NCI-H446 (cell line): Measurements from ENCODE around the gene LDB2.
"Not testable (repeated sequence)": the region's sequence is repeated elsewhere in the genome, so short reads cannot be mapped to it uniquely, and the experiment has no call there.

Experiments used
- DNase-seq, 2 experiments: peaks; one replicate each; lab custom pipeline; 2025; lab: John Stamatoyannopoulos, UW

Gene LDB2

GRCh38 chr4:16646459-16646858 lies 252.0 kb downstream of the LDB2 start:
- DNase-seq = no peak

DNA sequence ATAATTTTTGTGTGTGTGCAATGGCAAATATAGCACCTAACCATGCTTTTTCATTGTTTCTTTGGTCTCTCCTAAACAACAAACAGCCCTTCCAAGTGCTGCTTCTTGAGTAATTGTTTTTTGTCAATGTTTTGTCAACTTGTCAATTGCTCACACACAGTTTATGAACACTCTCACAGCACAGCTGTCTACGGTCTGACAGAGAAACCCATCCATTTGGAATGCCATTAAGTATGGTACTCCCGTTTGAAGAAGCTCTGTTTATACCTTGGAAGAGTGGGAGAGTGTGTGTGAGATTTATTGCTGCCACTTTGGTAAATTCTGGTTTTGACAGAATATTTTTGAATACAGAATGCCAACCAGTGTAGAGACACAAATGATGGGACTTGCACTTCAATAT lies 254.6 kb downstream of the LDB2 start:
- no peak for DNase-seq

DNA sequence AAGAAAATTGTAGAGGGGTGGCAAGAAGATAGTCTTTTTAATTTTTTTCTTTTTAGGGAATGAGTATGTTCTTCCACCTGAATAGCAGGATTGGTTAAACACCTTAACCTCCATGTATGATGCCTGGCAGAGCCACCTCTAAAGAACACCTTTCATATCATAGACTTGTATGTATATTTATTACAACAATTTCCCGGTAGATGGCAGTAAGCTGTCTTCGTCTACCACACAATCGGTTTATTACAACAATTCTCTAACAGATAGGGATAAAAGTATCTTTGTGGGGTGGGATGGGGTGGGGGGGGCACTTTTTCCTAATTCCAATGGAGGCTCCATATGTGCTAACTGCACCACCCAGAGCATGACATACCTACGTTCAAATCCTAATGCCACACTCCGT lies 255.5 kb downstream of the LDB2 start:
- DNase-seq = no peak

GRCh38 chr4:16641971-16642370 lies 256.5 kb downstream of the LDB2 start:
- DNase-seq = no peak

GRCh38 chr4:16636912-16637630 lies 261.4 kb downstream of the LDB2 start:
- DNase-seq = no peak

- no peak for DNase-seq
Observed at GRCh38 chr4:16636304-16636703, 262.1 kb downstream of the LDB2 start.

- not testable (repeated sequence) for DNase-seq
Observed at GRCh38 chr4:16629274-16629673, 269.2 kb downstream of the LDB2 start.

DNA sequence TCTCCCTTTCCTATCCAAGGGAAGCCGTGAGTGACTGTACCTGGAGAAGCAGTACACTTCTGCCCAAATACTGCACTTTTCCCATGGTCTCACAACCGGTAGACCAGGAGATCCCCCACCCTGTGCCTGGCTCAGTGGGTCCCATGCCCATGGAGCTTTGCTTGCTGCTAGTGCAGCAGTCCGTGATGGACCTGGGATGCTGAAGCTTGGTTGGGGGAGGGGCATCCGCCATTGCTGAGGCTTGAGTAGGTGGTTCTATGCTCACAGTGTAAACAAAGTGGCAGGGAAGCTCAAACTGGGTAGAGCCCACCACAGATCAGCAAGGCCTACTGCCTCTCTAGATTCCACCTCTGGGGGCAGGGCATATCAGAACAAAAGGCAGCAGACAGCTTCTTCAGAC lies 269.6 kb downstream of the LDB2 start:
- not testable (repeated sequence) for DNase-seq

GRCh38 chr4:16627999-16628398 lies 270.4 kb downstream of the LDB2 start:
- DNase-seq = no peak

- no peak for DNase-seq
Observed at GRCh38 chr4:16626945-16627344, 271.5 kb downstream of the LDB2 start.

DNA sequence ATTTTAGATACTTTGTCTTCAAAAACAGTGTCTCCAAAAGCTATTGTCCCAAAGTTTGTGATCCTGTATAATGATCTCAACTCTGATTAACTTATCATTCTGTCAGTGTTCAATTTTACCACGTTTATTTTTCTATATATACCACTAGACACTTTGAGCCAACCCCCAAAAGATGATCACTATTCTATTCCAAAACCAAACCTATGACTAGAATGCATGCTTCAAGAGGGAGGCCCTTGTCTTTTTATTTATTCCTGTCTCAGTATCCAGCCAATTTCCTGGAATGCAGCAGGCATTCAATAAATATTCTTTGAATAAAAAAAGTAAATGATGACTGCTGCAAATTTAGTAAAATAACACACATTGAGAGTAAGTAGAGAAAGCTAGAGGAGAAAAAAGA lies 275.6 kb downstream of the LDB2 start:
- DNase-seq = no peak

- no peak for DNase-seq
Observed at GRCh38 chr4:16617435-16617834, 281.0 kb downstream of the LDB2 start.

- DNase-seq = no peak
Observed at GRCh38 chr4:16617011-16617410, 281.4 kb downstream of the LDB2 start.

GRCh38 chr4:16609170-16609758 lies 289.2 kb downstream of the LDB2 start:
- no peak for DNase-seq

- DNase-seq = no peak
Observed at GRCh38 chr4:16608611-16609125, 289.8 kb downstream of the LDB2 start.

DNA sequence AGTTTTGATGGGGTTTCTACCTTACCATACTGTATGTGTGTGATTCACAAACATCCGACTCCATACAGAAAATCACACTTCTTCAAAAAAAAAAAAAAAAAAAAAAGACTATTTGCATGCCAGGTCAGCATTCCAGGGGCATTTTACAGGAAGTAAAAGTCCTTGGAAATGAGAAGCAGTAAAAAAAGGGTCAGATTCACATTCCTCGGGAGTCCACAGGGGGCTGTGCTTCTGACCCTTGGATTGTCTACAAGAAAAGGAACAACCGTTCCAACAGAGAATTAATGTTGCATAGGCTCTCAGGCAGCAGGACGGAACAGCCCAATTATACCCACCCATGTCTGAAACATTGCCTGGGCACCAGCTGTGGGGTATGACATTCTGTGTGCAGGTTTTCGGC lies 290.3 kb downstream of the LDB2 start:
- no peak for DNase-seq

DNA sequence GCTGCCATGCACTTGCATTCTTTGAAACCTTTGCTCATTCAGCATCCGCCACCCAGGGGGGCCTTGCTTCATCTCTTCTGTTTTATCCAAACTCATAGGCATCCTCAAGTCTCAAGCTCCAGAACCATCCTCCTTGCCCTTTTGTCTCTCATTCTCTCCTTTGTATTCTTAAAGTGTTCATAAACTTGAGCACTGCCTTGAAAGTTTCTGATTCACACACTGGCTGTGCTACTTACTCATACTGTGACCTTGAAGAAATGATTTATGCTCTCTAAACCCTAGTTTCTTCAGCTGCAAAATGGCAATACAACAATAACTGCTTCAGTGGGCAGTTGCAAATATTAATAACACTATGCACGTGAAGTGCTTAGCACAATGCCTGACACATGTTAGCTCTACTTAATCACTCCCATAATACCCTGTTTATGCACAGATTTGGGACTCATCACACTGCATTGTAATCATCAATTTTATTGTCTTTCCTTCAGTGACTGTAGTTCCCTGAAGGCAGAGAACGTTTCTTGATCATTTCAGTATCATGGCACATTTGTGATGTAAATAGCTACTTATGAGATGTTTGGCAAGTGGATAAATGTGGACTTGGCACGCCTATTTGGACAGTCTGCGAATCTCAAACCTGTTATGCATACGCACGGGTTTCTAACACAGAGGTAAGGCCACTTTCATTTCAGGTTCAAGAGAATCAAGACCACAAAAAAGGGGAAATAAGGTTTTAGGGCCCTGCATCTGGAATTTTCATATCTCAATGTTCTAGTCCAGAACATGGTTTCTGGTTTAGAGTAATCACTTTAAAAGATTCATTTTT lies 291.0 kb downstream of the LDB2 start:
- DNase-seq = no peak

- no peak for DNase-seq
Observed at GRCh38 chr4:16606691-16607090, 291.8 kb downstream of the LDB2 start.

DNA sequence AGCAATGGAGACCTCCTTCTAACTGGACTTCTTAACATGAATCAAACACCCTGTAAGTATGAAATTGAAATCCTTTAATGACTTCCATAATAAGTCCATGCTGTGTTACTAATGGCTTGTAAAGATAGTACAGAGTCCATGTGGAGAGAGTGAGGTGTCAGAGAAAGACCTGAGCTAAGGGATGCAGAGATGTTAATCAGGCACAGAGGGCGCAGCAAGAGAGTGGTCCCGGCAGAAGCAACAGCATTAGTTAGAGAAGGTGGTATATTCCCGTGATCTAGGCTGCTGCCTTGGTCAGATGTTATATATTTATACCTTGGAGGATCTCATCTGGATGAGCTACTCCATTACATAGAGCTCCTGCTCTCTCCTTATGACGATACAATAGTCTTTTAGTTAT lies 295.3 kb downstream of the LDB2 start:
- DNase-seq = no peak

DNA sequence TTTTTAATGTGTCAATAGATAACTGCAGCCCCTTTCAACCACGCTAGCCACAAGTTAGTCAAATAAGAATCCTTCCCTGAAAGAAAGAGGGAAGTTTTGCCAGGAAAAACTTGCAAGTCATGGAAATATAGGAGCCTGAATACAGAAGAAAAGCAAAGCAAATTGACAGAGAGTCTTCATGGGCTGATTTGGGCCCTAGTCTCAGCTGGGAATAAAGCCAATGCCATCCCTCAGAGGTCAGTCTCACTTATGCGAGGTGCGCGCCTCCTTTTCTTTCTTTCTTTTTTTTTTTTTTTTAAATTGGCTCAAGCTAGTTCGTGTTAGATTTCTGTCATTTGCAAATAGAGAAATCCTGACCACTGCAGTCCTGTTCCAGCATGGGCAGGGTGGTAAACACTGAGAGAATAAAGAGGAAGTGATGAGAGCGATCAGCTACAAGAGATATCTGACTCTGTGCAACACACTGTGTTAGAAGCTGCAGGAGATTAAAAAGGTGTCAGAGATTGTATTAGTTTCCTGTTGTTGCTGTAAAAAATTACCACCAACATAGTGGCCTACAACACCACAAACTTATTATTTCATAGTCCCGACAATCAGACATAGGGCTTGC lies 299.7 kb downstream of the LDB2 start:
- DNase-seq = no peak

GRCh38 chr4:16597845-16598596 lies 300.4 kb downstream of the LDB2 start:
- DNase-seq = no peak

DNA sequence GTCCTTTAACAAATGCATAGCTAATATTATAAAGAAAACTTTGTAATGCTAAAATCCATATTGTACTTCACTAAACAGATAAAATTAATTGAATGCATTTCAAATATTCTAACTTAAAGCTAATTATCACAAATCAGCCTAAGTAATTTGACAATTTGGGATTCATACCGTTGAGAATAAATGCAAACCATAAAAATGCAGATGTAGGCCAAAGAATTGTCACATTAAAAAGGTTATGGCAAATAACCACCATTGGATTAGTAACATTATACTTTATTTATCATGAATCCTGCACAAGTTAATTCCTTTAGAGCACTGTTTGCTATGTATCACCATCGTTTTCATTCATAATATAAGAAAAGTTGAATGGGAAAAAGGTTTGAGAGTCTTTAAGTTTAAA lies 301.0 kb downstream of the LDB2 start:
- DNase-seq = no peak
